ENCODE results near the gene CARHSP1. TPM values are rescaled to one million over a fixed set of nuclear protein-coding genes. Genes with fewer than 3 reads are reported as not detected.
A peak's percentile ranks its signal among the peaks of the same experiment; 100 is the strongest.

Gene CARHSP1
- total RNA-seq, 1 donor from 2014 or later: 73.3 TPM

GRCh38 chr16:8862309-8863130, 6.3 kb downstream of the CARHSP1 start:
- H3K27ac Mint-ChIP-seq: no peak overlapping the region
- no peak overlapping the region for H3K4me3 Mint-ChIP-seq
- no peak for DNase-seq
- no peaks in the 10 kb centered on the region for H3K9me3 Mint-ChIP-seq
- no peaks in the 10 kb centered on the region for H3K27me3 Mint-ChIP-seq
- peaks cover 27% of the 10 kb centered on the region for H3K36me3 Mint-ChIP-seq (ENCODE audit: low read depth)
- peaks cover 35% of the 10 kb centered on the region for H3K4me1 Mint-ChIP-seq
- intact Hi-C loops (cut with micrococcal nuclease): no loop called here

- peaks cover 27% of the 10 kb centered on the region for H3K36me3 Mint-ChIP-seq (ENCODE audit: low read depth)
- no peak overlapping the region for H3K4me3 Mint-ChIP-seq
- DNase-seq: no peak
- H3K27me3 Mint-ChIP-seq: no peaks in the 10 kb centered on the region
- no peaks in the 10 kb centered on the region for H3K9me3 Mint-ChIP-seq
- no peak overlapping the region for H3K27ac Mint-ChIP-seq
- intact Hi-C loops (cut with micrococcal nuclease): no loop called here
- peaks cover 29% of the 10 kb centered on the region for H3K4me1 Mint-ChIP-seq
These were observed 7.1 kb downstream of the CARHSP1 start for GRCh38 chr16:8861563-8862308.

- no peak for DNase-seq
- no peaks in the 10 kb centered on the region for H3K9me3 Mint-ChIP-seq
- H3K4me1 Mint-ChIP-seq: peaks cover 23% of the 10 kb centered on the region
- H3K27me3 Mint-ChIP-seq: no peaks in the 10 kb centered on the region
- intact Hi-C loops (cut with micrococcal nuclease): no loop called here
- H3K4me3 Mint-ChIP-seq: no peak overlapping the region
- H3K27ac Mint-ChIP-seq: no peak overlapping the region
- peaks cover 35% of the 10 kb centered on the region for H3K36me3 Mint-ChIP-seq (ENCODE audit: low read depth)
These were observed 8.6 kb downstream of the CARHSP1 start for GRCh38 chr16:8859913-8860881.

GRCh38 chr16:8858994-8859912, 9.6 kb downstream of the CARHSP1 start:
- no peak for DNase-seq
- intact Hi-C loops (cut with micrococcal nuclease): no loop called here
- Mint-ChIP-seq H3K4me1 (peaks cover 19% of the 10 kb centered on the region), H3K9me3 (no peaks in the 10 kb centered on the region), H3K36me3 (ENCODE audit: low read depth) (peaks cover 38% of the 10 kb centered on the region), H3K27me3 (no peaks in the 10 kb centered on the region), H3K4me3 (no peak overlapping the region), H3K27ac (no peak overlapping the region)

- no peak overlapping the region for H3K4me3 Mint-ChIP-seq
- DNase-seq: no peak
- intact Hi-C loops (cut with micrococcal nuclease): no loop called here
- peak overlapping the region; percentile 10 for H3K27ac Mint-ChIP-seq
- no peaks in the 10 kb centered on the region for H3K27me3 Mint-ChIP-seq
- peaks cover 21% of the 10 kb centered on the region for H3K4me1 Mint-ChIP-seq
- peaks cover 50% of the 10 kb centered on the region for H3K36me3 Mint-ChIP-seq (ENCODE audit: low read depth)
- H3K9me3 Mint-ChIP-seq: no peaks in the 10 kb centered on the region
These were observed 12.8 kb downstream of the CARHSP1 start for GRCh38 chr16:8855972-8856371.

- Mint-ChIP-seq H3K4me1 (peaks cover 28% of the 10 kb centered on the region), H3K27me3 (no peaks in the 10 kb centered on the region), H3K9me3 (no peaks in the 10 kb centered on the region), H3K4me3 (no peak overlapping the region), H3K27ac (peak overlapping the region; percentile 61), H3K36me3 (ENCODE audit: low read depth) (peaks cover 56% of the 10 kb centered on the region)
- intact Hi-C loops (cut with micrococcal nuclease): no loop called here
- no peak for DNase-seq
These were observed 13.6 kb downstream of the CARHSP1 start for GRCh38 chr16:8855051-8855786.

- Mint-ChIP-seq H3K4me3 (no peak overlapping the region), H3K9me3 (no peaks in the 10 kb centered on the region), H3K36me3 (ENCODE audit: low read depth) (peaks cover 60% of the 10 kb centered on the region), H3K27me3 (no peaks in the 10 kb centered on the region), H3K27ac (peak overlapping the region; percentile 29), H3K4me1 (peaks cover 32% of the 10 kb centered on the region)
- intact Hi-C loops (cut with micrococcal nuclease): no loop called here
- no peak for DNase-seq
These were observed 14.4 kb downstream of the CARHSP1 start for GRCh38 chr16:8854298-8854948.

- H3K4me3 Mint-ChIP-seq: no peak overlapping the region
- intact Hi-C loops (cut with micrococcal nuclease): no loop called here
- DNase-seq: no peak
- peak overlapping the region; percentile 63 for H3K27ac Mint-ChIP-seq
- peaks cover 62% of the 10 kb centered on the region for H3K36me3 Mint-ChIP-seq (ENCODE audit: low read depth)
- H3K27me3 Mint-ChIP-seq: no peaks in the 10 kb centered on the region
- peaks cover 34% of the 10 kb centered on the region for H3K4me1 Mint-ChIP-seq
- H3K9me3 Mint-ChIP-seq: no peaks in the 10 kb centered on the region
These were observed 15.2 kb downstream of the CARHSP1 start for GRCh38 chr16:8853611-8854010.

- Mint-ChIP-seq H3K9me3 (no peaks in the 10 kb centered on the region), H3K36me3 (ENCODE audit: low read depth) (peaks cover 60% of the 10 kb centered on the region), H3K27me3 (no peaks in the 10 kb centered on the region), H3K27ac (no peak overlapping the region), H3K4me3 (no peak overlapping the region), H3K4me1 (peaks cover 33% of the 10 kb centered on the region)
- intact Hi-C loops (cut with micrococcal nuclease): no loop called here
- no peak for DNase-seq
These were observed 15.7 kb downstream of the CARHSP1 start for GRCh38 chr16:8853150-8853549.

GRCh38 chr16:8852534-8852933, 16.3 kb downstream of the CARHSP1 start:
- Mint-ChIP-seq H3K36me3 (ENCODE audit: low read depth) (peaks cover 56% of the 10 kb centered on the region), H3K4me1 (peaks cover 30% of the 10 kb centered on the region), H3K4me3 (no peak overlapping the region), H3K9me3 (no peaks in the 10 kb centered on the region), H3K27me3 (no peaks in the 10 kb centered on the region), H3K27ac (peak overlapping the region; percentile 20)
- DNase-seq: no peak
- intact Hi-C loops (cut with micrococcal nuclease): no loop called here

GRCh38 chr16:8851761-8852403, 16.9 kb downstream of the CARHSP1 start:
- peaks cover 54% of the 10 kb centered on the region for H3K36me3 Mint-ChIP-seq (ENCODE audit: low read depth)
- H3K4me3 Mint-ChIP-seq: no peak overlapping the region
- DNase-seq: no peak
- peak overlapping the region; percentile 56 for H3K27ac Mint-ChIP-seq
- no peaks in the 10 kb centered on the region for H3K27me3 Mint-ChIP-seq
- H3K4me1 Mint-ChIP-seq: peaks cover 30% of the 10 kb centered on the region
- intact Hi-C loops (cut with micrococcal nuclease): loop anchor here (2.0 kb wide), 1 partner anchor 17 kb away; the partner anchor contains the start of gene CARHSP1
- H3K9me3 Mint-ChIP-seq: no peaks in the 10 kb centered on the region

Data from activated CD4-positive, alpha-beta T cell treated with anti-CD3 and anti-CD28 coated beads, Interleukin-2, amount 10 ng/mL, durations not matched to agents 24 days and 14 days (primary cell).